Activated T-cell treated with anti-CD3 and anti-CD28 coated beads for 48 hours (primary cell): ENCODE measurements around the gene PIK3CA.
"Not testable (repeated sequence)": the region's sequence is repeated elsewhere in the genome, so short reads cannot be mapped to it uniquely, and the experiment has no call there.

Source experiments
- DNase-seq: peaks from one replicate; pipeline ENCODE4 v3.0.0-alpha.2; 2020; ENCODE audit warnings: low read depth

The PIK3CA gene

DNA sequence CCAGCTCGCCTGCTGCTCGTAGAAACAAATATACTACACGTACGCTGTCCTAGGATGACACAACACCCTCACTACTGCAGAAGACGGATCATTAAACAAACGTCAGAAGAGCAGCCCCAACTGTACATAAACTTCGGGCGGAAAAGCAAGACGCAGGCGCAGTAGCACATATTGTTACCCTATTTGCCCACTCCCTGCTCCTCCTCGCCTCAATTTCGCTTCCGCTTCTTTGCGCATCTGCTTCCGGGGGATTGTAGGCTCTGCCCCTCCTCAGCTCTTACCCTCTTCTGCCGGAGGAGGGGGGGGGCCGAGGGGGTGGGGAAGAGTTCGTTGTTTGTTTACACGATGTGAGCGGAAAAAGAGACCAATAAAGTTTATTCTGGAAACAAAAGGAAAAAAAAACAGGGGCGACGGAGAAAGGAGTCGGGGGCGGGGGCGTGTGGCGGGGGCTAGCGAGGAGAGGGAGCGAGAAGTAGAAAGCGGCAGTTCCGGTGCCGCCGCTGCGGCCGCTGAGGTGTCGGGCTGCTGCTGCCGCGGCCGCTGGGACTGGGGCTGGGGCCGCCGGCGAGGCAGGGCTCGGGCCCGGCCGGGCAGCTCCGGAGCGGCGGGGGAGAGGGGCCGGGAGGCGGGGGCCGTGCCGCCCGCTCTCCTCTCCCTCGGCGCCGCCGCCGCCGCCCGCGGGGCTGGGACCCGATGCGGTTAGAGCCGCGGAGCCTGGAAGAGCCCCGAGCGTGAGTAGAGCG is at the start of gene PIK3CA:
Gene PIK3CA, plus strand, starts transcription at position 485 of the 743 bp plus-strand sequence. CDS start 50,469 bp downstream, outside the sequence.
- DNase-seq = peak; percentile 80

DNA sequence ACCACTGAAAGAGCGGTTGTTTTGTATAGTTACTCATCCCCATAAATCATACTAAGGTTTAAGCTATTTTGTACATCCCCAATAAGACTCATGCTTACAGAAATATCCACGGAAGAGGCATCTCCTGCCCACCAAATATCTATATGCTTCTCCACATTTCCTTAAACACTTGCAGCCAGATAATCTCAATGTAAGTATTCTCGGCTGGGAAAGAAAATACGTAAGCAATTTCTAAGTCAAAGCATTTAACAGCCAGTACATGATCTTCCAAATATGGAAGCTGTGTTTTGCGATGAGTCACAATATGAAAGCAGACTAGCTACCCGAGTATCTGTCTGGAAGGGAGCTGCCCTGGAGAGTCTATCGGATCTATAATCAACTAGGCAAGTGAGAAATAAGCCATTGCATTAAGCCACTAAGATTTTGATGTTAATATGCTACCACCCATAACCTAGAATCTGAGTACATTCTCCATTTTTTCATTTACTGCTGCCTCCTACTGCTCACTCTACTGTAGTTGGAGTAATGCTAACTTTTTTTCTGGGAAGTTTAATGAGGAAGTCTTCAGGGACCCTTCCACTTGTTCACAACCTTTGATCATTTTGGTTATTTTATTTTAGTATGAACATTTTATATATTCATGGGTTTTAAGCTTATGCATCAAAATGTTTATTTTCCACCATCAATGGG is 49.6 kb upstream of the PIK3CA start:
- no peak for DNase-seq

DNA sequence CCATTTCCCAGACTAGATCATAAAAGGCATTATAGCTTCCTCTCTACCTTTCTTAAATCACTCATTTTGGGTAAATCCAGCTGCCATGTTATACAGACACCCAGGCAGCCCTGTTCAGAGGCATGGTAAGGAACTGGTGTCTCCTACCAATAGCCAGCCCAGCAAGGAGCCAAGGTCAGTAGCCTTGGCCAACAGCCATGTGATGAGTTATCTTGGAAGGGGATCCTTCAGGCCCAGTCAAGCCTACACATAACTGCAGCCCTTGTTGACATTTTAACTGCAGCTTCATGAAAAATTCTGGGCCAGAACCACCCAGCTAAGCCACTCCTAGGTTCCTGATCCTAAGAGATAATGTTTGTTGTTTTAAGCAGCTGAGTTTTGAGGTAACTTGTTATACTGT is 47.5 kb upstream of the PIK3CA start:
- no peak for DNase-seq

DNA sequence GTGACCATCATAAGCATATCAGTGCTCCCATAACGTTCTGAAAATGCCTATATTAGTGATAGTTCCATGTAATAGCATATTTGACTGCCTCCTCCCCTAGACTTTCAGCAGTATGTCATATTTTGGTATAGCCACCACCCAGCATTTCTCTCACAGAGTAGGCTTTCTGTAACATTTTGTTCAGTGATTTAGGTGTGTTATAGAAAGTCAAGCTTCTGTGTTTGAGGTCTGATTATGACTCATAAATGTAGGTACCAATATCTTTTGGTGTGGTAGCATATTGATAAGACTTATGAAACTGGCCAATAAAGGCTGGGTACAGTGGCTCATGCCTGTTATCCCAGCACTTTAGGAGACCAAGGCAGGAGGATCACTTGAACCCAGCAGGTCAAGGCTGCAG is 42.3 kb upstream of the PIK3CA start:
- no peak for DNase-seq

DNA sequence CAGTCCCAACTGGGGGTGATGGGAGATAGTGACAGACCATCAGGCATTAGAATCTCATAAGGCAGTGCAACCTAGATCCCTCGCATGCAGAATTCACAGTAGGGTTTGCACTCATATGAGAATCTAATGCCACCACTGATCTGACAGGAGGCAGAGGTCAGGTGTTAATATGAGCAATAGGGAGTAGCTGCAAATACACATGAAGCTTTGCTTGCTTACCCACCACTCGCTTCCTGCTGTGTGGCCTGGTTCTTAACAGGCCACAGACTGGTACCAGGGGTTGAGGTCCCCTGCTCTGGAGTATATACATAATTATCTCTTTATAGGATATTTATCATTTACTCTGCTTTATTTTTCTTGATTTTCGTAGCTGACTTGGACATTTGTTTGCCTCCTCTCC is 40.5 kb upstream of the PIK3CA start:
- no peak for DNase-seq

DNA sequence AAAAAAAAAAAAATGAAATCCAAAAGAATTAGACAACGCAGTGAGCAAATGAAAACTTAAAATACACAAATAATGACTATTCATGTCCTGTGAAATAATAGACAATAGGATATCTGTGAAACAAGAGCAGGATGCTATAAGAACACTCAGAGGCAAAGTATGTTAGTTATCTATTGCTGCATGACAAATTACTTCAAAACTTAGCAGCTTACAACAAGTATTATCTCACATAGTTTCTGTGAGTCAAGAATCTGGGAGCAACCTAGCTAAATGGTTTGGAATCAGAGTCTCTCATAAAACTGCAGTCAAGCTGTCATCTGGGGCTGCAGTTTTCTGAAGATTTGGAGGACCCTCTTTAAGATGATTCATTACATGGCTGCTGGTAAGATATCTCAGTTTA is 40.1 kb upstream of the PIK3CA start:
- no peak for DNase-seq

DNA sequence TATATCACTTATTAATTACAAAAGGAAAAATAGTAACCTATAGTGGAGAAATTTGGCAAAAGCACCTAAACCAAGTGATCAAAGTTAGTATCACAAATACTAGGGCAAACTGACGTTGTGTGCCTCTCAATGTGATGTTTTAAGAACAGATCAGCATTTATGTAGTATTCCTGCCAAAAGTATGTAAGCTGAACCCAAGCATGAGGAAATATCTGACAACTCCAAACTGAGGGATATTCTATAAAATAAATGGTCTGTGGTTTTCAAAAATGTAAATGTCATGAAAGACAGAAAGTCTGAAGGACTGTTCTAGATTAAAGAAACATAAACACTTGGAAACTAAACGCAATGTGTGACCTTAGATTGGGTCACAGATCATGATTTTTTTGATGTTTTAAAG is 34.3 kb upstream of the PIK3CA start:
- DNase-seq = no peak

DNA sequence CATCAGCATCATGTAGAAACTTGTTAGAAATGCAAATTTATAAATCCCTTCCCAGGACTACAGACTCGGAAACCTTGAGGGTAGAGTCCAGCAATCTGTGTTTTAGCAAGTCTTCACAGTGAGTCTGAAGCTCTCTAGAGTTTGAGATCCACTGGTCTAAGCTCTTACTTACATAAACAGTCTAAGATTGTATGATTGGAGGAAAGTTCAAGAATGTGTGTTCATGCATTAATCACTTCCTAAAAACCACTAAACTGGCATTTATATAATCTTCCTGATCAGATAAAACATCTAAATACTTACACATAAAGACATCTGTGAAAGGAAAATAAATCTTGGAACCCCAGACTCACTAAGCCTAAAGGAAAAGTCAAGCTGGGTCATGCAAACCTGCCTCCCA is 32.7 kb upstream of the PIK3CA start:
- not testable (repeated sequence) for DNase-seq

DNA sequence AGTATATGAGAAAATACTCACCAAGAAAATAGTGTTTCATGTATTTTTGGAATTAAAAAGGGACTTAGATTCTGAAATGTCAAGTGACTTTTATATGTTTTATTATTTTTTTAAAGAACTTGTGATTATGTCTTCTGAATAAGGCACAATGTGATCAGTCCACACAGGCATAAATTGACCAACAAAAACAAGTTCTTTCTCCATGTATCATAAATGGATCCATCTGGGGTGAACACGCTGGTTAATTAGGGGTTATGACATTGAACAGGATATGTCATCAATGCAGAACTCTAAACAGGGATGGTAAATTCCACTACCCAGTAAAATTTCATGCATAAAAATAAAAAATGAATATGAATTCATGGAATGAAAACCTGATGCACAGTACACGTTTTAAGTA is 31.3 kb upstream of the PIK3CA start:
- no peak for DNase-seq

DNA sequence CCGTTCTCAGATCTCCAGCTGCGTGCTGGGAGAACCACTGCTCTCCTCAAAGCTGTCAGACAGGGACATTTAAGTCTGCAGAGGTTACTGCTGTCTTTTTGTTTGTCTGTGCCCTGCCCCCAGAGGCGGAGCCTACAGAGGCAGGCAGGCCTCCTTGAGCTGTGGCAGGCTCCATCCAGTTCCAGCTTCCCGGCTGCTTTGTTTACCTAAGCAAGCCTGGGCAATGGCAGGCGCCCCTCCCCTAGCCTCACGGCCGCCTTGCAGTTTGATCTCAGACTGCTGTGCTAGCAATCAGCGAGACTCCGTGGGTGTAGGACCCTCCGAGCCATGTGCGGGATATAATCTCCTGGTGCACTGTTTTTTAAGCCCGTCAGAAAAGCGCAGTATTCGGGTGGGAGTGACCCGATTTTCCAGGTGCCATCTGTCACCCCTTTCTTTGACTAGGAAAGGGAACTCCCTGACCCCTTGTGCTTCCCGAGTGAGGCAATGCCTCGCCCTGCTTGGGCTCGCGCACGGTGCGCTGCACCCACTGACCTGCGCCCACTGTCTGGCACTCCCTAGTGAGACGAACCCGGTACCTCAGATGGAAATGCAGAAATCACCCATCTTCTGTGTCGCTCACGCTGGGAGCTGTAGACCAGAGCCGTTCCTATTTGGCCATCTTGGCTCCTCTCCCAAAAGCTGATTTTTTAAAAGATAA is 15.8 kb upstream of the PIK3CA start:
- not testable (repeated sequence) for DNase-seq

DNA sequence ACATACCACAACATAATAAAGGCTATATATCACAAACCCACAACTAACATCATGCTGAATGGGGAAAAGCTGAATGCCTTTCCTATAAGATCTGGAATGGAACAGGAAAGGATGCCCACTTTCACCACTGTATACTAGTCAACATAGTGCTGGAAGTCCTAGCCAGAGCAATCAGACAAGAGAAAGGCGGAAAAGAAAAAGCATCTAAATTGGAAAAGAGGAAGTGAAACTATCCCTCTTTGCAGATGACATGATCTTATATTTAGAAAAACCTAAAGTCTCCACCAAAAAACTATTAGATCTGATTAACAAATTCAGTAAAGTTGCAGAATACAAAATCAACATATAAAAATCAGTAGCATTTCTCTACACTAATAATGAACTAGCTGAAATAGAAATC is 14.6 kb upstream of the PIK3CA start:
- no peak for DNase-seq

DNA sequence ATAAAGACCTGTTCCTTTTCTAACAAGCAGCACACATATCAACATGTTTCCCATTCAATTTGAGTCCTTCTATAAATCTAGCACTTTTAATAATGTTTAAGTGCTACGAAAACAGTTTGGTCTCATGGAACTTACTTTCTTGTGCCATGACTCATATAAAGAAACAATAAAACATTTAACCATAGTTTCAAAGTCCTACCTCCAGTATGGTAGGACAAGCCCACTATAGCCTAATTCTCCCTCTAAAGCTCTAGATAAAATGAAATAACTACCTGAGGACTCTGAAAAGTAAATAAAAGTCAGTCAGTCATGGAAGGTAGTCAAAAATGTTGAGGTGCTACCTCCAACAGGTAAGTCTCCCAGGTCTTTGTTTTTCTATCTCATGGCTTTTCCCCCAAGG is 12.0 kb upstream of the PIK3CA start:
- no peak for DNase-seq

DNA sequence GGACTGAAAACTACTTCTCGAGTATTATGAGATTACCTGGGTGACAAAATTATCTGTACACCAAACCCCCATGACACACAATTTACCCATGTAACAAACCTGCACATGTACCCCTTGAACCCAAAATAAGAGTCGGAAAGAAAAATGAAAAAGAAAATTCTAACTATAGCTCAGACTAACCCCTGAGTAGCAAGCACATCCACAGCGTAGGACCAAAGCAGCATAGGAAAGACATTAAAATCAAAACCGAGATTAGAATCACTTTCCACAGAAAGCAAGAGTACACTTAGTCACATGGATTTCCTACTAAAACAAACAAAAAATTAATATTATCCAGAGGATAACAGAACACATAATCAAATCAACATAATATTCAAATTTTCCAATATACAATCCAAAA is 6.3 kb upstream of the PIK3CA start:
- DNase-seq = no peak

DNA sequence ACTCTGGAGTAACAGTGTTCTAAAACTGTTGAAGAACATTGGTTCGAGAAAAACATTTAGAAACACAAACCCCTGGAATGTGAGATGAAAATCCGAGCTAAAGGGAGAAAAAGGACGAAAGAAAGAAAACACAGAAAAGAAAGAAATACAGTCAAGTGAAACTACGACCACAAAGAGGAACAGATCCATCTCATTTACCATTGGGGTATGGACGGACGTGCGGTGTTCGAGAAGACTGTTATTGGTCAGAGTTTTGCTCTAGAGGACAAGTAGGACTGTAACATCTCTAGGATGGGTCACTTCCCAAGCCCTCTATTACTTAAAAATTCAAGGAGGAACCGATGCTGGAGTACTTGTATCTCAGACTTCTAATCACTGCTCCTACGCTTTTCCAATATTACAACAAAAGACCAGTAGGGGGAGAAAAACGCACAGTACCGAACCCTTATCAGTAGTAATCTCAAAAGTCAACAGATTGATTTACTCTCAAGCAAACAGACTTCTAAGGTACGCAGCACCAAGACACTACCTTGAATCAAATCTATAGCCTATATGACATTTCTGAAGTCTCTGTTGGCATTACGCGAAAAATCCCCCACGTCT is 1.1 kb upstream of the PIK3CA start:
- no peak for DNase-seq

DNA sequence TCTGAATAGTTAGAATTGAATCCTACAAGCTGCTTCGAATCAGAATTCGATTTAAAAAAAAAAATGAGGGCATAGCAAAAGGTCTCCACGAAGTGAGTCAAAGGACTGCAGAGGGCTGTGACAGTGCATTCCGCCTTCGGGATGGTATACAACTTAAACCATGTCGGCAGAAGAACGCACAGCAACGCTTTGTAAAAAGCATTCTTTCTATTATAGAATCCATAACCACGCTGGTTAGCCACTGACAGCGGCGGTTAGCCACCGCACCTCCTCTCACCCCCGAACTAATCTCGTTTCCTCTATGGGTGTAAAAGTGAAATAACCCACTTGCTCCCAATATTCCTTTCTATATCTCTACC is 664 bp upstream of the PIK3CA start:
- peak; percentile 64 for DNase-seq

DNA sequence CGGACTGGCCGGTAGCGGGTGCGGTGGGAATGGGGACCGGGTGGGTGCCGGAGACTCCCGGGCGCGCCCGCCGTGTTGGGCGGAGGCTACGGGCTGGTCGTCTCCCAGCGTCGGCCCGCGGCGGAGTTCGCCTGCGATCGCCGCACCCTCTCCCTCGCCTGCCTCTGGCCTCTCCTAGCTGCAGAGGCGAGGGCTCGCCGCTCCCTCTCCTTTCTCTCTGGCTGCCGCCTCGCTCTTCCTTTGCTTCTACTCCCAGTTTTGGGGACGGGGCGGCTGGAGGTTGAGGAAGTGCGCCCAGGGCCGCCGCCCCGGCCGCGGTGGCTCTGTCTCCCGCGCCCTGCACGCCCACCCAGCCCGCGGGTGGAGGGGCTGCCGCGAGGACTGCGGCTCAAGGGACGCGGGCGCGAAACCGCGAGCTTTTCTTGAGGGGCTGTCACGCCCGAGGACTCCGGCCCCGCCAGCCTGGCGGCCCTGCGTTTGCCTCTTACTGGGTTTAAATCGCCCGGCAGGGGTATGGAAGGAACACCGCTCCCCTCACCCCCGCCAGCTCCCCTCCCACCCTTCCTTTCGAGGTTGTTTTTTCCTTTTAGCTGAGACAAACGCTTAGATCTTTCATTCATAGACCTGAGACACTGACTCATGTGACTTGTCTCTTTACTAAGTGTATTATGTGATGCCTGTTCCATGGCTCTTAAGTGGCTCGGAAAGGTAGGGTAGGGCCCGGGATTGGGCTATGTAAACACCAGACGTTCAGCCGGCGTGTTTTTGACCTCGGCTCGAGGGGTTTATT is 654 bp downstream of the PIK3CA start:
- peak; percentile 35 for DNase-seq

DNA sequence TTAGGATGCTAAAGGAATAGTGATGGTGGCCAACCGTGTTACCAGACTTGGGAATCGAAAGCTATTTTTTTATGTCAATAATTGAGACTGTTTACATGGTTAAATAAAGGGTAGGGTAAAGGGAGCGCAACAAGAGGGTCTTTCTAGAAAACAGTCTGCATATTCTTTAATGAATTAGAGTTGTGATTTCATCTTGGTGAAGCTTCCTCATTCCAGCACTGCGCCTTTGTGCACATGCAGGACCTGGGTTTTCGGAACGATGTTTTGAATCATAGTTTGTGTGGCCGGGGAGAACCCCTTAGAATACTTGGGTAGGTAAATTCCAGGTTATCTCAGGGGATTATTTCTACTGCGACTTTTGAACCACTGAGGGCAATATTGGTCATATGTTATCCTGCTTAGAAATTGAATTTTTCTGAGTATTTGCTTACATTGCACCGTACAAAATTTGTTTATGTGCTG is 1.3 kb downstream of the PIK3CA start:
- DNase-seq = peak; percentile 21

DNA sequence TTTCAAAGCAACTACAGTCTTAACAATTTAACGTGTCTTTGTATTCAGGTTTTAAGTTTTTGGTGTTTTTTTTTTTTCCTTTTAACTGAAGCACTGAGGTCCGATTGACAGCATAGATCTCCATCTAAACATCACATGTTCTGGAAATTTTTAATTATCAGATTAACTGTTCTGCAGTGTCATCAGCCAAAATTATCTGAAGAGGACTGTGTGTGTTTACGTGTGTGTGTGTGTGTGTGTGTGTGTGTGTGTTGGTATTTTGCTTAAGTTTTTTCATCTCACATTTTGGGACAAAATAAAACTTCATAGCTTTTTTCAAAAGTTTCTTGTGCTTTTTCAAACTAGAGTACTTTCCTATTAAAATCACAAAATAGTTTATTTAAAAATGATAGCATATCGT is 1.8 kb downstream of the PIK3CA start:
- no peak for DNase-seq

DNA sequence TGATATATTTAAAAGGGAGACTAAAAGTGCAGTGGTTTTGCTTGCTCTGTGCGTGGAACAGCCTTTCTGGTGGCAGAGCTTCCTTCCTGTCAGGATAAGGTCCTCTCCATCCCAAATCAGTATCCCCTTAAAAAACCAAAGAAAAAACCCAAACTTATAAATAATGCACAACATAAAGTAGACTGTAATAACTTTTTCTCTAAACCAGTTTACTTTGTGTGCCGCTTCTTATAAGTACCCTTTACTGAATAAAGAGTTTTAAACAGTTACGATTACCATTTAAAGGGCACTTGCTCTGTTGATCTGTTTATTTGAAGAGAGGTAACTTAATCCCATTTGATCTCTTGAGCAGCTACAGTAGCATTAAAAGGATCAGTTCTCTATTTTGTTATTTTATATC is 2.5 kb downstream of the PIK3CA start:
- no peak for DNase-seq

DNA sequence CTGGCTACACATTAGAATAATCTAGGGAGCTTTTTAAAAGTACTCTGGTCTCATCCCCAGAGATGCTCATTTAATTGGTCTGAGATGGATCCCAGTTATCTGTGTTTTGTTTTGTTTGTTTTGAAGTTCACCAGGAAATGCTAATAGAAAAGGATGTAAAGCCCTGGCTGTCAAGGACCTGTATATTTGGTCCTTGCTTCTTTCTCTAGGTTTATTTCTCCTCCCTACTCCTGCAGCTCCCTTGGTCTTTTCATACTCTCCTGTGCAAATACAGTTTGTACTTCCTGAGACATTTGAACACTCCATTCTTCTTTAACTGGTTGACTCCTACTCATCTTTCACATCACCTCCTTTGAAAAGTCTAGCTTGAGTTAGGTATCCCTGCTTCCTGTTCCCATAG is 3.3 kb downstream of the PIK3CA start:
- no peak for DNase-seq

DNA sequence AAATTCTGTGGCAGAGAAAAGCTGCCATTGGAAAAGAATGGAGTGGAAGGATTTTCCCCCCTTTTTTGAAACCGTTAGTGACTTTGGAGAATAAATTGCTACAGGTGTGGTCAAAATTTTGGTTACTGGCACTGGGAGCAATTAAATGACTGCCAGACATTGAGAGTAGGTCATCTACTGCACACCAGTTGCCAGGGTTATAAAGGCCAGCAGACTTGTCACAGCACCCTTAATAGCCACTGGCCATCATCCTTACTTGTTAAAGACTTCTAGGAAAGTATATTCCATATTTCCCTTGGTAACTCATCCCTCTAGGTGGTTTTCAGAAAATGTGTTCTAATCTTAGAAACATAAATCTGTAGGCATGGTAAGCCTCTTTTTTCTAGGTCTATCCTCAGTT is 8.0 kb downstream of the PIK3CA start:
- DNase-seq = no peak

DNA sequence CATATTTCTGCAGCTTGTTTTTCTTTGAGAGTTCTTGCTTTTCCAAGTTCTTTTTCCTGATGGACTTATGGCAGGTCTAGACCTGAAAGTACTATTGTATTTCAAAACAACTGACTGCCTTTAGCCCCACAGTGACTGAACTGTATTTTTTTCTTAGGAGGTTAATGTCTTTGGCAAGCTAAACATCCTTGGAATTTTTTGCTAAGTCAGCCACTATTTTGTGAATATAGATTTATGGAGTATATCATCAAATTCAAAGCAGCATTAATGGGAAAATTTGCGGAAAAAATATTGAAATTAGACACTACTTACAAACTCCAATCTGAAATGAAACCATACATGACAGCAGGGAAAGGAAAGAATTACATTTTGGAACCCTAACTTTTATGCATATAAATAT is 8.6 kb downstream of the PIK3CA start:
- no peak for DNase-seq
